Activated CD4-positive, alpha-beta T cell treated with anti-CD3 and anti-CD28 coated beads for 1 hour (primary cell): ENCODE measurements around the gene CD151.

Experiments
- DNase-seq: peaks from one replicate; pipeline ENCODE4 v3.0.0-alpha.2; 2020

Gene CD151

GRCh38 chr11:829847-830294, 2.9 kb upstream of the CD151 start:
- DNase-seq = no peak

DNA sequence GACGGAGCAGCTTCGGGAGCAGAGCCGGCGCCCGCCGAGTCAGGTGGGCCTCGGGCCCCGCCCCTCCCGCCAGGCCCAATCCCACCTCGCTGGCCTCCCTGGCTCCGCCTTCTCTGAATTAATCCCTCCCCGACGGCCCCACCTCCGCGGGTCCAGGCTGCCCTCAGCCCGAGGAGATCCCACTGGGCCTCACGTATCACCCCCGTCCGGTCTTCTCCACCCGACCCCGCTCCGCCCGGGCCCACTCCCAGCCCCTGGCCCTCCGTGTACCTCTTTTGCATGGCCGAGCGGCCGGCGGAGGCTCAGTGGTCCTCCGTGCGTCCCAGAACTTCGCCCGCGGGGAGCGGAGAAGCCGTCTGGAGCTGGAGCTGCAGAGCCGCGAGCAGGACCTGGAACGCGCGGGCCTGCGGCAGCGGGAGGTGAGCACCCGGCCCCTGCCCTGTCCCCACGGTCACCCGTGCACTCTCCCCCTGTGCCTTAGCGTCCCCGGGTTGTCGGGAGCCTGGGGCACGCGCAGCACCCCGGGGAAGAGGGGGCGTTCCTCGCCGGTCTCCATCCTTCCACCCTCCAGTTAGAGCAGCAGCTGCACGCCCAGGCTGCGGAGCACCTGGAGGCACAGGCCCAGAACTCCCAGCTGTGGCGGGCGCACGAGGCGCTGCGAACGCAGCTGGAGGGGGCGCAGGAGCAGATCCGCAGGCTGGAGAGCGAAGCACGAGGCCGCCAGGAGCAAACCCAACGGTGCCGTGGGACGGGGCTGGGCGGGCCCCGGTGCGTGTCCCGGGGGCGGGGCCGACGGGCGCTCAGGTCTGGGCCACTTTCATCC, 2.2 kb upstream of the CD151 start:
- peak; percentile 32 for DNase-seq

DNA sequence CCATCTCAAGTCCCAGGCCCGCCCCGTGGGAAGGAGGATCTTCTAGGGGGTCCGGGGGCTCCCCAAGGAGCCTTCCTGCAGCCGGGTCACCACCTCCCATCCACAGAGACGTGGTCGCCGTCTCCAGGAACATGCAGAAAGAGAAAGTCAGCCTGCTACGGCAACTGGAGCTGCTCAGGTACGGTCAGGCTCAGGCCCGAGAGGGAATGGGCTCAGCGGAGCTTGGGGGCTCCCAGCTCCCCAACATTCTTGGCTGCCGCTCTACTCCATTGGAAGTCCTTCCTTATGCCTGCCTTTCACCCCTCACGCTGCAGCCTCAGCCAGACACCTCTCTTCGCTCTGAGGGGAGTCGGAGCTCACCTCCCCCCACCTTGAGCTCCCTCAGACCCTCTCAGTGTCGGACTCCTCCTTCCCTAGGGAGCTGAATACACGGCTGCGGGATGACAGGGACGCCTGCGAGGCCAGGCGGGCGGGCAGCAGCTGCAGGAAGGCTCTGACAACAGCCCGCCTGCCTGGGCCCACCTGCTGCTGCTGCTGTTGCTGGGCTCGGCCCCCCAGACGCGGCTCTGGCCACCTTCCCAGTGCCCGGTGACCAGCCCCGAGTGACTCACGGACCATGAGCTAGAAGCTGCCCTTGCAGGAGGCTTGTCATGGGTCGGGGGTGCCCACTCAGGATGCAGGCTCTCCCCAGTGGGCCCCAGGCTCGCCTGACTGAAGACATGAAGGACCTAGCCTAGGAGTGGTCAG, 1.5 kb upstream of the CD151 start:
- DNase-seq = no peak

DNA sequence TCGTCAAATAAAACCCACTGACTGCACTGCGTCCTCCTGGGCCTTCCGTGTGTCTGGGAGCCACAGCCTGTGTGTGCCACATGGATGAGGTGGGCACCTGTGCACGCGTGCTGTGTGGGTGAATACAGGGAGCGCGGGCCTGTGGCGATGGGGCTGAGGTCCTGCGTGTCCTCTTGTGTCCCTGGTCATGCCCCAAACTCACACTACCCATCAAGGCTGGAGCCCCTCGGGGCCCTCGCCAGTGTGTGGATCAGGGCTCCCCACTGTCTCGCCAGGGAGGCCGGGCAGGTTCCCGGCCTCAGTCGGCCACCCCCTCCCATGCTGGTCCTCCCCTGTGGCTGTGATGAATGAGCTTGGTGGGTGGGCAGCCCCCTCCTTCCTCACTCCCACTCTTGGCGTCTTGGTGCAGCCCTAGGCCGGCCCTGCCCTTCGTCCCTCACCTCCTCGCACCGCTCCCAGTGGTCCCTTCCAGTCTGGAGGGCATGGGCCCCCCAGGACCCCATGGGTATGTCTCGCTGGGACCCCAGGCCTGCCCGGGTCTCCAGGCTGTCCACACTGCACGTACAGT, 707 bp upstream of the CD151 start:
- DNase-seq = no peak

- no peak for DNase-seq
Measured at GRCh38 chr11:833114-833791, 501 bp downstream of the CD151 start.

- DNase-seq = no peak
Measured at GRCh38 chr11:833849-834311, 1.1 kb downstream of the CD151 start.

- no peak for DNase-seq
Measured at GRCh38 chr11:834371-835316, 1.9 kb downstream of the CD151 start.

DNA sequence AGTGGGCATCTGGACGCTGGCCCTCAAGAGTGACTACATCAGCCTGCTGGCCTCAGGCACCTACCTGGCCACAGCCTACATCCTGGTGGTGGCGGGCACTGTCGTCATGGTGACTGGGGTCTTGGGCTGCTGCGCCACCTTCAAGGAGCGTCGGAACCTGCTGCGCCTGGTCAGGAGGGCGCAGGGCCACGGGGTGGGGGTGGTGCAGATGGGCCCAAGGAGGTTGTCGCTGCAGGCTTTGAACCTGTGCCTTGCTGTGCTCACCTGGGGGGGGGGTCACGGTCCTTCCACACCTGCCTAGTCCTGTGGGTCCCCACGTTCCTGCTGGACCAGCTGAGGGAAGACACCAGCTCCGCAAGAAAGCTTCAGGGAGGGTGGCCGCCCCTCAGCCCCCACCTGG, 3.5 kb downstream of the CD151 start:
- DNase-seq = no peak

DNA sequence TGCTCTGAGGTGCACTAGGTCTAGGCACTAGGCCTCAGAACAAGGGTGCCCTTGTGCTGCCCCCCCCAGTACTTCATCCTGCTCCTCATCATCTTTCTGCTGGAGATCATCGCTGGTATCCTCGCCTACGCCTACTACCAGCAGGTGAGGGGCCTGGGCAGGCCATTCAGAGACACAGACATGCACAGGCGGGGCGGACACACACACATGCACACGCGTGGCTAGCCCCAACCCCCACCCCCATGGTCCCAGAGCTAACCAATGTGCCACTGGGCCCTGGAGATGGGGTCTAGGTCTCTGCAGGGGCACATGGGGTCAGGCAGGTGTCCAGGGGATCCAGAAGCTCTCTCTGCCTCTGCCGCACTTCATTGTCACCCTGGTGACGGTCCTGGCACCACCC, 3.9 kb downstream of the CD151 start:
- DNase-seq = no peak

- DNase-seq = no peak
Measured at GRCh38 chr11:837189-837989, 4.6 kb downstream of the CD151 start.

GRCh38 chr11:837990-838307, 5.2 kb downstream of the CD151 start:
- no peak for DNase-seq

DNA sequence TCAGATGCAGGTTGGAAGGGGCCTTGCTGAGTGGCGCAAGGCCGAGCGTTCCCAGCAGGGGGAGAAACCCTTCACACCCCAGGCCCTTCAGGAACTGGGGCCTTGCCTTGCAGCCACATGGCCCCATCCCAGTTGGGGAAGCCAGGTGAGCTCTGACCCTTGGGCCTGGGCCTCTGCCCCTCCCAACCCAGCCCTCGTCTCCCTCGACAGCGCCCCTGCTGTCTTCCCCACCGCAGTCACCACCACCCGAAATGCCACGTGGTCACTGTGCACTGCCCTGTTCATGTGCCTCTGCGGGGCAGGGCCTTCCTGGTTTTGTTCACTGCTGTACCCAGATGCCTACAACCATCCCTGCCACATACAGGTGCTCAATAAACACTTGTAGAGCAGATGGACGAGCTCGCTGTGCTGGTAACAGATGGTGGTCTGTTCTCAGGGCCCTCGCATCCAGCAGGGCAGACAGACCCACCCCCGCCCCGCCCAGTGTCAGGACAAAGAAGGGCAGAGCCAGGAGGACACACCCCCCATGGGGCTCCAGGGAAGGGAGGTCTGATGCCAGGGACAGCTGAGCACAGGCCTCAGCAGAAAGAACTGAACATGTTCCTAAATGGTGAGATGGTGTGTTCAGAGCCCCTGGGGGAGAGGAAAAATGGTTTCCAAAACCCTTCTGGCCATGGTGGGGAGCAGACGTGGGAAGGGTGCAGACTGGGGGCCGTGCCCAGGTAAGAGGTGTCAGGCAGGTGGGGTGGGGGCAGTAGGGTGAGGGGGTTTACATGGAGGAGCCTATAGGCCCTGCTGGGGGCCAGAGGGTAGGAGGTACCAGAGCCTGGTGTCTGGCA, 5.9 kb downstream of the CD151 start:
- no peak for DNase-seq

DNA sequence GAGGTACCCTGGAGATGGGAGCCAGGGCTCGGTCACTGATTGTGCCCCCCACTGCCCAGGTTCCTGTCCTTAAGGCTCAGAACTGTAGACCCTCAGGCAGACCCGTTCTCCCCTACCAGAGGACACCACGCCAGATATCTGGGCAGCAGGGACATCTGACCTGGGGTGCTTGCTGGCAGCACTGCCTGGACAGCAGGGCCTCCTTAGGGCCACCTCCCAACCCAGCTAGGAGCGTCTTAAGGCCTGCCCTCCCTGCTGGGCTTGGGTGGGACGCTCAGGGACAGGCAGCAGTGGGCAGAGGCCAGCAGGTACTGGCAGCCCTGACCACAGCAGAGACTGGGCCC, 6.5 kb downstream of the CD151 start:
- no peak for DNase-seq

GRCh38 chr11:839875-840617, 7.3 kb downstream of the CD151 start:
- no peak for DNase-seq

DNA sequence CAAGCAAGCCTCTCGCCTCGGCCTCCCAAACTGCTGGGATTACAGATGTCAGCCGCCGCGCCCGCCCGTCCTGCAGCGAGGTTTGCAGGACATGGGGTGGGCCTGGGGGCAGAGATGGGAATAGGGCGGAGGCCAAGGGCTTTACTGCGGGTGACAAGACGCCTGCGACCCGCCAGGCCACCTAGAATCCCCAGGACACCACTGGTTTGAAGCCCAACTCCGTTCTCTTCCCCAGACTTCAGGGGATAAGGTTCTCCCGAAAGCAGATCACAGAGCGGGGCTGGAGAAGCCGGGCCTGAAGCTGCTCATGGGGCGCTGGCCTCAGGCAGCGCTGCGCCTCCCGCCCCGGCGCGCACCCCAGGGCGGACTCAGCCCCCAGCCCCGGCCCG, 9.2 kb downstream of the CD151 start:
- no peak for DNase-seq

DNA sequence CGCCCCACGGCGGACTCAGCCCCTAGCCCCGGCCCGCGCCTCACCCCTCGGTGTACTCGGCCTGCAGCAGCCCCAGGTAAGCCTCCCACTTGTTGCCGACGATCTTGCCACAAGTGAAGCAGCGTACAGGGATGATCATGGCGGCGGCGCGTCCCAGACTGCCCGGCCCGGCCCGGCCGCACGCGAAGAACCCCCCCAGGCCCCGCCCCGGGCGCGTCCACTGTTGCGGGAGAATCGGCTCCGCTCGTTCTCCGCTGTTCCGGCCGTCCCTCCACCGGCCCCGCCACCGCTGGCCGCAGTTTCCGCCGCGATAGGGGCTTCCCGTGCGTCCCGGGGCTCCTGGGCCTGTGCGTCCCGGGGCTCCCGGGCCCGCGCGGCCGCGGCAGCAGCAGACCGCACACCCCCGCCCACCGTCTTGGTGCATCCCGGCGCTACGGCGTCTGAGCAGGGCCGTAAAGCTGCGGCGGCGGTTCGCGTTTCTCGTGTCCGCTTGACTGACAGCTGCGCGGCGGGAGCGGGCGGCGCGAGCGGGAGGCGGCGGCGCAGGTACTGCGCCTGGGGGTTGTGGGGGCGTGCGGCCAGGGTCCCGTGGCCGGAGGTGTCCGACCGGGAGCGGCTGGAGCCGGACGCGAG, 9.7 kb downstream of the CD151 start, which contains the start of the genes POLR2L and TSPAN4:
Gene POLR2L, minus strand, starts transcription at position 160 of the 633 bp plus-strand sequence. Its CDS starts 21 bp downstream, at position 139.
Gene TSPAN4, plus strand, starts transcription at position 483 of the 633 bp plus-strand sequence. CDS start 7,453 bp downstream, outside the sequence.
- peak; percentile 78 for DNase-seq

GRCh38 chr11:843086-843734, 10.5 kb downstream of the CD151 start:
- DNase-seq = no peak
